DMS114 treated with DMSO at 0.1 percent for 48 hours (cell line): ENCODE data around the gene VILL.

ENCODE experiments used
- DNase-seq: peaks from one replicate; lab custom pipeline; 2025; ENCODE audit not compliant: unreplicated experiment; lab: John Stamatoyannopoulos, UW

VILL gene

DNA sequence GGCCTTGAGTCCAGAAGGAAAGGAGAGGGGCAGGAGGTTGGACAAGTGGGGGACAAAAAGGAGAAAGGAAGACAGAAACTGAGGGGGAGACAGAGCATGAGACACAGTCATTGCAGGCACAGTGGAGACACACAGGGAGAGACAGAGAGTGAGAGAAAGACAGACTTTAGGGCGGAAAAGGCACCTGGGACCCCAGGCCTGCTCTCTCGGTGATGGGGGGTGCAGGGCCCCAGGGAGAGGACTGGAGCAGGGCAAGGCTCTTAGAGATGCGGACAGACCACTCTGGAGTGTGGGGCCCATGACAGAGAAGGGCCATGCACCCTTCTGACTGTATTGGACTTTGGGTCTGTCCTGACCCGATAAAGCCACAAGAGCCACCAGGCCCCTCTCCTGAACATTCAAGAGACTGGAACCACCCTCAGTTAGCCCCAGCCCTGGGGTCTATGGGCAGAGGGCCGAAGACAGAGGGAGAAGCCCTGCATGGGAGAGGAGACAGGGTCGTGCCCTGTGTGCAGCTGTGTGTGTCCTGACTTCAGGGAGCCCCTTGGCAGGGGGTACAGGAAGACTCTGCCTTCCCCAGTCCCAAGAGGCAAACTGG lies 26.4 kb downstream of the VILL start:
- no peak for DNase-seq

DNA sequence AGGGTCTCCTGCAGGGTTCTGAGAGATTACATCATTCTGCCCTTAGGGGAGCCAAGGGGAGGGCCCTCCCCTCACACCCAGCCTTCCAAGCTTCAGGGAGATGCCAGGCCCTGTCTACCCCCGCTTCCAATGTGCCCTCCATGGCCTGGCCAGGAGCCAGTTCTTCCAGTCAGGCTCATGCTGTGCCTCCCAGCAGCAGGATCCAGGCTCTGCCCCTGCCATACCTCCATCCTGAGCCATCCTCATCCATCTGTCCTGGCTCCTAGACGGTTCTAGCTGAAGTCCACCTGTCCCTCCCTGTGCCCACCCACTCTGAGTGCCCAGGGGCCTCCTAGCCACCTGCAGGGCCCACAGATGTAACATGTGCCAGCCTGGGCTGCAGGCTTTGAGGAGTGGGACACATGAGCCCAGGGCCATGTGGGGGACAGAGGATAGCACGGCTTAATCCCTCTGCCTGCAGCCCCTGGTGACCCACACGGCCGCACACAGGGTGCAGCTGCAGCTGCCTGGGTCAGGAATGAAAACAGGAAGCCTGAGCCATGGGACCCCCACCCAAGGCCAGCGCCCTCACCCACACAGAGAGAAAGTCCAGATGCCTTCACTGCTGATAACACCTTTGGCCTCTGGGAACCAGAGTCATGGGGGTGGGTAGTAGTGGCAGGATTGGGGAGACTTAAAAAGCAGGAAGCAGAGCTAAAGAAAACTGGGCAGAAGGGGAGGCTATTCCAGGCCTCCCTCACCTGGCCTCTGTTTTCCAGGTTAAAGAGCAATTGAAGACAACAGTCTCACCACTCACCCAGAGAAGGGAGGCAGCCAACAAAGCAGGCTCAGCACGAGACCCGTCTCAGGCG lies 27.1 kb downstream of the VILL start:
- no peak for DNase-seq

DNA sequence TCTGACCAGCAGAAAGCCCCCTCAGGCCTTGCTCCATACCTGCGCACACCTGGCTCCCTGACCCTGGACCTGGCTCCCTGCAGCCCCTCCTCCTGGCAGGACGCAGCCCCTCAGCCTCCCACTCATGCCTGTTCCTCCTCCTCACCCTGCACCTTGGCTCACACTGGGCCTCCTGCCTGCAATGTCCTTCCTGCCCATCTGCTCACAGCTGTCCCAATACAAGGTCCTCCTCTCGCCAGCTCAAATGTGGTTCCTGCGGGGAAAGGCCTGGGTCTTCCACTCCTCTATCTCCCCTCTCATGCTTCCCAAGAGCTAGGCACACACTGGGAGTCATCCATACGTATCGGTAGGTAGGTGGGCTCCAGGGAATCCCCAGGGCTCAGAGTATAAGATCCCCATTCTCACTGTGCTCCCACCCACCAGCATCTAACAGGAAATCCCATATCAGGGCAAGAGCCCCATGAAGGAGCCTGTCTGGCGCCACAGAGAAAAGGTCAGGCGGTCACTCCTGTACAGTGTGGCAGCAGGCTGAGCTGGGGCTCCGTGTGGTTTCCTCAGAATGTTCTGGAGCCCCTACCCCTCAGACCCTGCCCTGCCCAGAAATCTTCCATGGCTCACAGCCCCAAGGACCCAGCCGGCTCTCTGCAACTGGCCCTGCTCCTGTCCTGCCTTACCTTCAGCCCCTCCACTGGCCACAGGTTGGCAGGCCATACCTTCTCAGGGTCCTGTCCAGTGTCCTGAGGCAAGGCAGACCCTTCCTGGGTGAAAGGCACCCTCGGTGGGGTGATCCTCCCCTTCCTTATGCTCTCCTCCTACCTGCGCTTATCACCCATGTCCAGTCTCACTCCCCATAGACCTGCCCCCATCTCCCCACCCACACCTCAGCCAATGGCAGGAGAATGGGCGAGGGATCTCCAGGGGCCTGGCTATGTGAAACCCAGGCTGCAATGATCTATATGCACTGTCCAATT lies 28.0 kb downstream of the VILL start:
- DNase-seq: no peak

DNA sequence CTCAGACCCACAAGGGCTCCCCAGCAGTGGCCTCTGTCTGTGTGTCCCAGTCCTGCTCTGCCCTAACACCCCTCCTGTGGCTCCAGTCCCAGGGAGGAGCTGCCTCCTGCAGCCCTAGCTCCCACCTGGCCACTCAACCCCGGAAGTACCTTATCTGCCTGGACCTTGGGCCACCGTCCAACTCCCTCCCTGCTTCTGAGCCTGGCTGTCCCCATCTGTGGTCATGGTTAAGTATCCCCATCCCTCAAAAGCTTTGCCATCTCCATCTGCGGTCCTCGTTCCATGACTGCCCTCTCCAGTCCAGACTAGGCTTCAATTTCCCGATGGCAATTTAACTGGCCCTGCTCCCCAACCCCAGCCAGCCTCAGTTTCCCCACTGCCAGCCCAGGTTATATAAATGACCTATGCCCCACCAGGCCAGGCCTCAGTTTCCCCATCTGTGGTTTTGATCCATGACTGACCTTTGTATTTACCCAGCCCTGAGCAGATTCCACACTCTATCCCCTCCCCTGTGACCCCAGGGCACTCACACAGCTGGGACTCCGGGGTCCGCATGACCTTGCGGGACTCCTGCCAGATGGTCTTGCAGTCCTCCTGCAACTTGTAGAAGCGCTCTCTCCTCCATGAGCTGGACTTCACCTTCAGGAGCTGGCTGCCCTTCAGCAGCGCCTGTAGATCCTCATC lies 29.2 kb downstream of the VILL start:
- no peak for DNase-seq

DNA sequence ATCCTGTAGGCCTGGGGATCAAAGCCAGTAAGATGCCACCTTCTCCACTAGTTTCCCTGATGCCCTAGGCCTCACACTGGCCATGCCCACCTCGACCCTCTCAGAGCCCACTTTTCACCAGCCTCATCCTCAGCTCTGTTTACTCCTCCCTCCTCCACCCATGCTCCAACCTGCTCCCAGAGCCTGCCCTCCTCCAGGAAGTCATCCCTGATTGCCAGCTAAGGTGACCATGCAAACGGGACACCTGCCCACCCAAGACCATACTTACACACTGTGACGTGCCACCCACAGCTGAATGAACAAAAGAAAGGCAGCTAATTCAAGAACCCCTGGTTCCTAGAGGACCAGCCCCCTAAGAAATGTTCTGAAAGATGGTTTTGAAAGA lies 29.7 kb downstream of the VILL start:
- DNase-seq: no peak

DNA sequence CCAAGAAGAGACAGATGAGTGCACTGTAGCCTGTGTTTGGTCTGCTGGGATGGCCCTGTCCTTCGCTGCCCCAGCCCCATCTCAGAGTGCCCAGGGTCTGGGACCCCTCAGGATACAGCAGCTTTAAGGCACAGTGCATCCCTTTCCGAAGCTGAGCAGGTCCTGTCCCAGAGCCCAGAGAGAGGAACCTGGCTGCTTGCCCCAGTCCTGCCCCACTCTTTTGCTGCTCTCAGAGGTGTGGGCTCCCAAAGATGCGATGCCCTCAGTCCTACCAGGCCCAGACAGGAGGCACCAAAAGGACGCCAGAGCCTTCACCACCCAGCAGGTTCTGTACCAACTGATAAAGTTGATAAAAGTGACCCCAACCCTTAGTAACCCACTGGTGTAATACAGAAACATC lies 30.6 kb downstream of the VILL start:
- no peak for DNase-seq

DNA sequence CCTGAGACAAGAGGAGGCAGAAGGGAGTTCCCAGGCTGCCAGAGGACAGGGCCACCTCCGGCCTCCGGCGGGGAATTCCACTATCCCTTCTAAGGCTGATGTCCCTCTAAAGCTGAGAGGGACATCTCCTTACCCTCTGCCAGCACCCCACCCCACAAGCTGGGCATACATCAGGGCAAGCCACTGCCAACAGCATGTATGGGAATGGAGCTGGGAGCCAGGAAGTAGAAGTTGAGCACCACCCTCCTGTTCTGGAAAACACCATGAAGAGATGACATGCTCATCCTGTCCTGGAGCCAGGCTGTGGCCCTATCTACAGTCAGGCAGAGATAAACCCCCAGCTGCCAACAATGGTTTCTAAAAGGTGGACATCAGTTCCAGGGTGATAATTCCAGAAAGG lies 31.7 kb downstream of the VILL start:
- DNase-seq: no peak

DNA sequence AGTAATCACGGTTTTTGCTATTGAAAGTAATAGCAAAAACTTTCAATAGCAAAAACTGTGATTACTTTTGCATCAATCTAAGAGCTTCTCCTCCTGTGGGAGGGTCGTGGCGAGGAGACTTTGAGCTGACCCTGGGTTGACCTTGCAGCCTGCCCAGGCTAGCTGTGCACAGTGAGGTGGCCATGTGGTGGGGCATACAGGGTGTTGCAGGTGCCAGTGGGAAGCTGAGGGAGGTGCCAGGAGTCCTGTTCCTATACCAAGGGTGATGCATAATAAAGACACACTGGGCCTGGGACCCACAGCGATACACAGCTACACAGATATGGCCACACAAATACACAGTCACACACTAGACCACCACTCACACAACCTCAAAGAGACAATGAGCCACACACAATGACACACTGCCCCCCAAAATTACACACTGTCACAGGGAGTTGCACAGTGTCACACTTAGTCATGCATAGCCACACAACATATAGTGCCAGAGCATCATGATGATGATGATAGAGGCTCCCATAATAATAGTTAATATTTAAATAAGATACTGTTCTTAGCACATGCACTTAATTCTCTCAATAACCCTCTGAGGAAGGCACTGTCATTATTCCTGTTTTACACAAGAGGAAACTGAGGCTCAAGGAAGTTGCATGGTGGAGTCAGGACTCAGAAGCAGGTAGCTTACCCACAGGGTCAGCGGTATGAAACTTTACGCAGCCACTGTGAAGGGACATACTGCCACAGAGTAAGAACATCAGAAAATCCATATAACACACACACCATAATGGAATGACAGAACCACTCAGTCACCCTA lies 32.5 kb downstream of the VILL start:
- no peak for DNase-seq

DNA sequence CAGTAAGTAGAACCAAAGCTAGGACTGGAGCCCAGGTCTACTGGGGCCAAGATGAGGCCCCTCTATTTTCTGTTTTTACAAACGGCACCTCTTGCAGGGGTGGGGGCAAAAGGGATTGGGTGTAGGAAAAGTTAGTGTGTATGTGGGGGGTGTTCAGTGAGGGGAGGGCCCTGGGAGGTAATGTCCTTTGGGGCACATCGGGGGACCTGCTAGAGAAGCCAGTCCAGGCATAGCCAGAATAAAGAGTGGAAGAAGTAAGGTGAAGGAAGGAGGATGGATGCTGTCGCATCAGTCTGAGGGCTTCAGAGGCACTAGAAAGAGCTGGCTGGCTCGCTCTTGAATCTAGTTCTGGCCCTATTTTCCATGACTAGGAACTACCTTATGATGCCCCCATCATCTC lies 36.3 kb downstream of the VILL start:
- DNase-seq: no peak

DNA sequence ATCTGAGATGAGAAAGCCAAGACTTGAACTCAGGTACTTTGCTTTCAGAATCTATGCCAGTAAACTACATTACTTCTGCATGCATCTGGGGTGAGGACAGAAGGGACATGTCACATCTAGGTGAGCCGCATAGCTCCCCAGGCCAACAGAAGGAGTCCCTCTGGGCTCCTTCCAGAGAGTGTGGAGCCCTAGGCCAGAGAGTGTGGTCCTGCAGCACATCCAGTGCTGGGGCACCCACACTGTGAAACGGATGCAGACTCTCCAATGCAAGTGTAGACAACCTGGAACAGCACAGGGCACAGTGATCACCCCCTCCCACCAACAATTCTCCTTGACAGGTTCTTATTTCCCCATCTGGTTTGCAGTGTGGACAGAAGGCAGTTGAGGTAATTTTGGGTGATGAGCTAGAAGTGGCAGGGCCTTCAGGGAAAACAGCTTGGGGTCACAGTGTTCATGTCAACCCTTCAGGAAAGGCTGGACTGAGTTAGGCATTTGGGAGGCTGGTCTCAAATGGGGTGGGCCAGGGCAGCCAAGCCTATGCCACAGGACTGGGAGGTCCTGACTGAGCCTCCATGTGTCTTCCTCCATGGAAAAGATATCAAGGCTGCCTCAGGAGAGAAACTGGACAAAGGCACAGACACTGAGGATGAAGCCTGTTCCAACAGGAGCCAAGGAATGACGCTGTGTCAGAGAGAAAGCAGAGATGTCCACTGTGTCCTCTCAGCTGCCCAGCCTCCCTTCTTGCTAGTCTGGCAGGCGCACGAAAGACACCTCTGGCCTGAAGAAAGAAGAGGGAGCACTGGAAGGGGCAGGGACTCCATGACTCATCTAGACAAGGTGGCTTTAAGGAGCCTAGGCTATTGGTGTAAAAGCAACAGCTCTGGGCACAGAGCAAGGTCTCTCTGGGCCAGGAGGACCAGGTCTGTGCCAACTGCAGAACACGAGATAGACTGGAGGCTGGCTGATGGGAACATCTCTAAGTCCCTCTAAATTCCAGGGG lies 37.2 kb downstream of the VILL start:
- DNase-seq: no peak

DNA sequence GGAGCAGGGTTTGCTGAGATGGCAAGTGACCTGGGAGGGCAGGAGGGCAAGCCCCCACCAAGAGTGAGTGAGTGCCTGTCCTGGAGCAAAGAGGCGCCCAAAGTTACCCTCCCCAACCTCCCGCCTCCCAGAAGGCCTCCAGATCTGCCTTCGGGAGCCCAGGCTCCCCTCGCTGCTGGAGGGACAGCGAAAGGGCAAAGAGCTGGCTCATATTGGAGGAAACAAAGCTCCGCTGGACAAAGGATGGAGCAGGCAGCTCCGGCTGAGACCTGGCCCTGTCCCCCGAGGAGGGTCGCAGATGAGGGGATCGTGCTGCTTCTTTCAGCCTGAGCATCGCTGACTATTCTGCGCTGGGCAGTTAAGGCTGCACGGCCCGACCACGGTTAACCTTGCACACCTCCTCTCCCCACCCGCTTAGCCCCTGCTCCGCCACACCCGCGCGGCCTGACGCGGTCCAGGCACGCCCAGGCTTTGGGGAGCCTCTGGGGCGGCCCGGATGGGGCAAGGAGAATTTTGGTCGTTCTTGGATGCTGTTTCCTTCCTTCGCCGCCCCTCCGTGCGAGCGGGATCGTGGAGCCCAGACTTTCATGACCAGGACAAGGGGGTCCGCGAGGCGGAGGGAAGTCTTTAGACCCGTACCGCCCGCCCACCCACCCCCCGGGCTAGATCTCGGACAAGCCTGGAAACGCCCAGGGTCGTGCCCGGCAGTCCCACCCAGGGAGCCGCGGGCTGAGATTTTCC lies 38.2 kb downstream of the VILL start:
- DNase-seq: no peak

DNA sequence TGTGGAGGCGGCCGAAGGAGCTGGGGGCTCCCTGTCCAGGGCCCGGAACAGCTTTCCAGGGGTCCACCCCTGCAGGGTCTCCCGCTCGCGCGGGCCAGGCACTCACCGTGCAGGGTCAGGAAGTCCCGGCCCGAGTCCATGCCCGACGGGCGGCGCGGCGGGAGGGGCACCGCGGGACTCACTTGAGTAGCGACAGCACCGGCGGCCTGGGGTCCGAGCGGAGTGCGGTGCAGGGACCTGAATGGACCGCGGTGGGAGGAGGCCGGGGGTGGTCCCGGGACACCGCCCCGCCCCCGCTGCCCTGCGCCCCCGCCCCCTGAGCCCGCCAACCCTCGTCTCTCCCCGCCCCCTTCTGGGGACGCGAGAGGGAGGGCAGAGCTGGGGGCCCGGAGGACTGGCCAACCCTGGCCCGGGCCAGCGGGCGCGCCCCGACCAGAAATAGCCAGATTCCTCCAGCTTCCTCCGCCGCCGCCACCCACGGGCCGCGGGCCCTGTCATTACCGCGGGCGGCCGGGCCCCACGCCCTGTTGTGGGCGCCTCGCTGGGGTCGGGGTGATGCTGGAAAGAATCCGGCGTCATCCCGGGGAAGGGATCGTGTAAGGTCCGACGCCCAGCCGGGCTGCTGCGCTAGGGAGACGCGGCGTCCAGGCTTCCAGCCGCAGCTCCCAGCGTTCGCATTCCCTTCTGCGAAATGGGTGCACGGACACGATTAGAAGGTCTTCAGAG lies 39.0 kb downstream of the VILL start, which contains the start of gene PLCD1:
PLCD1 (minus strand) TSS at position 243 of the 726 bp plus-strand sequence; CDS start at position 140, 103 bp downstream.
- no peak for DNase-seq

DNA sequence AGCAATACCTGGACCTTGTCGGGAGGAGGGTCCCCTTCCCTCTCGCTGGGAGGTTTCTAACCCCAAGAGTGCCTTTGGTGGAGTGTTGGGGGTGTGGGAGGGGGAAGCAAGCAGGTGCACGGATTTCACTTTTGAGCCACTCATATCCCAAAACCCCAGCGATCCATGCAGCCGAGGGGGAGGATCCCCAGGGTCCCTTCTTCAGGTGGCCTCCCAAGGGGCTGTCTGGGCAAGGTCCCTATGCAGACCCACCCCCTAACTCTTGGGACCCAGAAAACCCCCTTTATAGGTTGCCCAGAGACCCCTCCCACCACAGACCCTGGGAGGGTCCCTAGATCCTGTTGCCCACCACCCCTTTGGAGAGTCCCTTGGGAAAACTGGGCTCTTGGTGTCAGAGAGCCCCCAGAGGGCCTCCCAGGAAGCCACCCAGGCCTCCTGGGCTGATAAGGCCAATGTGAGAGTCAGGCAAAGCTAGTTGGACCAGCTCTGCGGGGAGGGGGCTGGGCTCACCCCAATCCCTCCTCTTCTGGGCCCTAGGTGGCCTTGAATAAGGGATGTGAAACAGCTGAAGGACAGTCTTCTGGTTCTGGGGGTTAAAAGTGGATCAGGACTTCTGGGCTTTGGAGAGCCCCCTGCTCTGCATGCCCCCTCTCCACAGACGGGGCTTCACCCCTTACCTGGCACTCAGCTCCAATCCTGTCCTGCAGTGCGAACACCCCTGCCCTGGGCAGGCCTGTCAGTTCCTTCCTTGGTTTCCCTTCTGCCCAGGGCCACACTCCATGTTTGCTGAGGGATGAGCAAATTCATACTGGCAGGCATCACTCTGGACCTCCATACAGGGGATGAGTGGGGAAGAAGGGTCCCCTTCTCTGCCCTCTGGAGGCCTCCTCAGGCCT lies 39.8 kb downstream of the VILL start:
- no peak for DNase-seq

DNA sequence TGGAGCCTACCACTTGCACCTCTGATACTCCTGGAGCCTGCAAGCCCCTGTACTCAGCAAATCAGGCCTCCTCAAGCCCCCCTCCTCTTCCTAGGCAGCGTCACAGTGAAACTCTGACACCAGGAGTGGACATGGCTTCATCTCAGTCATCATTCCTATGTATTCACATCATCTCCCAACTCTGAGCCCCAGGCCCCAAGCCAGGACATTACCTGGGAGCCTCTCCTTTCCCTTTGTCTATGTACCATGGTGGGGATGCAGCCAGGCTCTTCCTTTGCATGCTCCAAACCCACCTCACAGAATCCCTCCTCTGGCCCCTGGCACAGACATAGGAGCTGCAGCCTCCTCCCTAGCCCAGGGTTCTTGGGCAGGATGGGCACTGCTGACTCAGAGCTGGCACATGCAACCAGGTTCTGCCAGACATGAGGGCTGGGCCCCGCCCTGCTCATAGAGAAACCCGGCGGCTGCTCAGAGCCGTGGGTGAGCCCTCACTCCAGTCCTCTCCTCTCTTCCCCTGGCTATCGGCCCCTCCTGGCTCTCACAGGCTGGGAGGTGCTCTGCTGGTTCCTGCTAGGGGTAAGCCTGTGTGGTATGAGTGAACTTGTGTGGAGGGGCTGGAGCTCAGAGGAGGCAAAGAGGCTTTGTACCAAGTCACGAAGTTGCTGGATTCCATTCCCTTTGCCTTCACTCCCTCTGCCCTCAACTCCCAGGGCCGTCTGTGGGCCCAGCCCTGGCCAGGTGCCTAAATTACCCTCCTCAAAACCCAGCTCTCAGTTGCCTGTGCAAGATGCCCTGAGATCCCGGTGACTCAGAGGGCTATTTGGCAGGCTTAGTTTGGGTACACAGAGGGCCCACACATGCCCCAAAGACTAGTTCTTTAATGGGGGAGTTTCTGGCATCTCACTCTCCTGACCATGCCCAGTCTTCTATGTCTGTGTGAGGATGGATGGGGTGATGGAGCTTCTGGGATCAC lies 40.7 kb downstream of the VILL start:
- no peak for DNase-seq

DNA sequence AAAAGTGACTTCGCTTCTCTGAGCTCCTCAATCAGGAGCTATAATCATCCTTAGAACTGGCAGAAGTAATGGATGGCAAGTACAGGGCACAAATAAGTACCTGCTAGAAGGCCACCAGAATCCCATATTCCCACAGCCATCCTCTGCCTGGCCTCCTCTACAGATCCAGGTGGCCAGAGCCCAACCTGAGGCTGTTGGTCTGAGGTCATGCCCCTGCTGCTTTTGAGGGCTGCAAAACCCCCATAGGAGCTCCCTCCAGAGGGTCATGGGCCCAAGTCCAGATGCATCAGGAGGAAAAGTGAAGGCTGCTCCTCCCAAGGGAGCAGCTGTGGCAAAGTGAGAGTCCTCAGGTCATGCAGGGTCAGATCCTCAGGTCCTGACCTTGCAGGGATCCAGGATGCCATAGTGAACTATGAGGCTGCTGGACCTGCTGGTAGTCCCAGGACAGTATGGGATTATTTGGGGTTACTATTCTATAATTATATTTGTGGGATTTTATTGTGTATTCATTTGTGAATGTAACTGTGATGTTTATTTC lies 41.8 kb downstream of the VILL start:
- no peak for DNase-seq
